Type B pancreatic cell (in vitro differentiated cells): ENCODE measurements around the gene SCG5. TPM values are rescaled to one million over a fixed set of nuclear protein-coding genes. Genes with fewer than 3 reads are reported as not detected.

ENCODE experiments used
- DNase-seq: peaks from one replicate; pipeline ENCODE4 v3.0.0; 2021; ENCODE audit warnings: mixed read lengths; ENCODE audit not compliant: unreplicated experiment; ENCODE audit errors: extremely low spot score
- H3K27ac Mint-ChIP-seq: 2 replicates; pipeline ENCODE4 v1.8.0; 2021; ENCODE audit warnings: mild to moderate bottlenecking, mixed read lengths
- H3K27me3 Mint-ChIP-seq: 2 replicates; pipeline ENCODE4 v1.8.0; 2021; ENCODE audit warnings: mixed read lengths
- H3K36me3 Mint-ChIP-seq: 2 replicates; pipeline ENCODE4 v1.8.0; 2021; ENCODE audit warnings: mixed read lengths
- H3K4me1 Mint-ChIP-seq: one replicate; pipeline ENCODE4 v1.8.0; 2021; ENCODE audit warnings: mixed read lengths; ENCODE audit not compliant: unreplicated experiment
- H3K4me3 Mint-ChIP-seq: 2 replicates; pipeline ENCODE4 v1.8.0; 2021; ENCODE audit warnings: mild to moderate bottlenecking, mixed read lengths
- H3K9me3 Mint-ChIP-seq: 2 replicates; pipeline ENCODE4 v1.8.0; 2021; ENCODE audit warnings: mixed read lengths
- CTCF ChIP-seq: fragments of 200-600 bp; sonication (generic); conservative IDR thresholded peaks from 2 replicates; pipeline ENCODE4 v1.5.0; 2021; ENCODE audit warnings: antibody characterized with exemption, mild to moderate bottlenecking
- total RNA-seq: library from RNA; stranded (reverse); gene quantifications from 2 replicates; pipeline ENCODE4 v1.2.1, GENCODE V29; 2021; ENCODE audit warnings: low replicate concordance

SCG5 gene
- total RNA-seq, 1 donor from 2014 or later: 93.1 TPM

GRCh38 chr15:32732574-32733157, 91.2 kb downstream of the SCG5 start:
- Mint-ChIP-seq H3K27me3 (peaks cover 62% of the 10 kb centered on the region), H3K9me3 (peaks cover 11% of the 10 kb centered on the region), H3K36me3 (peaks cover 24% of the 10 kb centered on the region), H3K27ac (no peak overlapping the region), H3K4me3 (no peak overlapping the region), H3K4me1 (peaks cover 6% of the 10 kb centered on the region)
- TF ChIP-seq CTCF: no peak
- DNase-seq: no peak

- no peak overlapping the region for H3K4me3 Mint-ChIP-seq
- no peak for DNase-seq
- peaks cover 11% of the 10 kb centered on the region for H3K9me3 Mint-ChIP-seq
- no peak overlapping the region for H3K27ac Mint-ChIP-seq
- no peak for TF ChIP-seq CTCF
- H3K27me3 Mint-ChIP-seq: peaks cover 62% of the 10 kb centered on the region
- H3K4me1 Mint-ChIP-seq: peaks cover 6% of the 10 kb centered on the region
- peaks cover 22% of the 10 kb centered on the region for H3K36me3 Mint-ChIP-seq
Measured at GRCh38 chr15:32733281-32733680, 91.8 kb downstream of the SCG5 start.

GRCh38 chr15:32735989-32736700, 94.6 kb downstream of the SCG5 start:
- Mint-ChIP-seq H3K9me3 (peaks cover 16% of the 10 kb centered on the region), H3K36me3 (peaks cover 10% of the 10 kb centered on the region), H3K4me1 (no peaks in the 10 kb centered on the region), H3K27me3 (peaks cover 47% of the 10 kb centered on the region), H3K27ac (no peak overlapping the region), H3K4me3 (no peak overlapping the region)
- no peak for TF ChIP-seq CTCF
- no peak for DNase-seq

- peaks cover 16% of the 10 kb centered on the region for H3K9me3 Mint-ChIP-seq
- no peak for TF ChIP-seq CTCF
- H3K4me3 Mint-ChIP-seq: no peak overlapping the region
- H3K36me3 Mint-ChIP-seq: peaks cover 10% of the 10 kb centered on the region
- no peaks in the 10 kb centered on the region for H3K4me1 Mint-ChIP-seq
- peaks cover 45% of the 10 kb centered on the region for H3K27me3 Mint-ChIP-seq
- DNase-seq: no peak
- no peak overlapping the region for H3K27ac Mint-ChIP-seq
Measured at GRCh38 chr15:32736701-32737061, 95.2 kb downstream of the SCG5 start.

GRCh38 chr15:32737304-32737703, 95.8 kb downstream of the SCG5 start:
- H3K9me3 Mint-ChIP-seq: peaks cover 16% of the 10 kb centered on the region
- H3K36me3 Mint-ChIP-seq: peaks cover 10% of the 10 kb centered on the region
- H3K27ac Mint-ChIP-seq: no peak overlapping the region
- H3K27me3 Mint-ChIP-seq: peaks cover 40% of the 10 kb centered on the region
- H3K4me3 Mint-ChIP-seq: no peak overlapping the region
- H3K4me1 Mint-ChIP-seq: no peaks in the 10 kb centered on the region
- TF ChIP-seq CTCF: no peak
- no peak for DNase-seq
